PC-9 (cell line): ENCODE measurements around the gene PTPRA. TPM values are rescaled to one million over a fixed set of nuclear protein-coding genes. Genes with fewer than 3 reads are reported as not detected.

ENCODE experiments used
- BruUV-seq: library from RNA; stranded (reverse); fragments of 400-500 nt; replicated peaks from 2 replicates; lab custom pipeline; 2021; lab: Mats Ljungman, UMichigan
- CTCF ChIA-PET: fragments of 300-600 bp; sonication (Branson Sonifier 250); formaldehyde crosslinking; loops from one replicate; lab custom pipeline; 2022; ENCODE audit warnings: antibody characterized with exemption; lab: Charles Lee
- POLR2A ChIA-PET: fragments of 300-600 bp; sonication (Branson Sonifier 250); formaldehyde crosslinking; loops from one replicate; lab custom pipeline; 2022; ENCODE audit warnings: antibody characterized with exemption; ENCODE audit not compliant: unreplicated experiment; lab: Charles Lee
- DNase-seq, 2 experiments: peaks; one replicate each; pipeline versions ENCODE4 v3.0.0 to v3.0.0-alpha.2; 2015 to 2022; ENCODE audit warnings: mixed read lengths in 1 of 2
- H2AFZ ChIP-seq: fragments of 200-600 bp; sonication (generic); 2 replicates; pipeline ENCODE4 v1.8.1; 2017; ENCODE audit warnings: antibody characterized with exemption
- H3F3A ChIP-seq: fragments of 200-600 bp; sonication (generic); 2 replicates; pipeline ENCODE4 v1.8.1; 2017; ENCODE audit warnings: antibody characterized with exemption, mild to moderate bottlenecking, low read depth; ENCODE audit not compliant: insufficient read depth
- H3K27ac ChIP-seq: fragments of 200-600 bp; sonication (generic); 2 replicates; pipeline ENCODE4 v1.6.1; 2016; ENCODE audit warnings: mixed run types
- H3K27me3 ChIP-seq: fragments of 200-600 bp; sonication (generic); 2 replicates; pipeline ENCODE4 v1.6.1; 2016; ENCODE audit warnings: low read depth, mixed run types; ENCODE audit not compliant: insufficient read depth
- H3K36me3 ChIP-seq: fragments of 200-600 bp; sonication (generic); 2 replicates; pipeline ENCODE4 v1.6.1; 2016; ENCODE audit warnings: low read depth, mixed run types
- H3K4me1 ChIP-seq: fragments of 200-600 bp; sonication (generic); replicated peaks from 2 replicates; pipeline ENCODE4 v1.6.1; 2016; ENCODE audit warnings: mixed run types; ENCODE audit not compliant: insufficient read depth
- H3K4me2 ChIP-seq: fragments of 200-600 bp; sonication (generic); 2 replicates; pipeline ENCODE4 v1.6.1; 2017; ENCODE audit warnings: mixed run types
- H3K4me3 ChIP-seq: fragments of 200-600 bp; sonication (generic); 2 replicates; pipeline ENCODE4 v1.6.1; 2016; ENCODE audit warnings: mixed run types
- H3K79me2 ChIP-seq: fragments of 200-600 bp; sonication (generic); 2 replicates; pipeline ENCODE4 v1.6.1; 2017; ENCODE audit warnings: low read depth, mixed run types
- H3K9me2 ChIP-seq: fragments of 200-600 bp; sonication (generic); 2 replicates; pipeline ENCODE4 v1.8.1; 2017; ENCODE audit warnings: mild to moderate bottlenecking; ENCODE audit not compliant: insufficient read depth
- H3K9me3 ChIP-seq: fragments of 200-600 bp; sonication (generic); 2 replicates; pipeline ENCODE4 v1.8.1; 2016; ENCODE audit warnings: low read depth; ENCODE audit not compliant: insufficient read depth
- H4K20me1 ChIP-seq: fragments of 200-600 bp; sonication (generic); 2 replicates; pipeline ENCODE4 v1.8.1; 2017; ENCODE audit not compliant: insufficient read depth
- CTCF ChIP-seq: fragments of 200-600 bp; sonication (generic); conservative IDR thresholded peaks from 2 replicates; pipeline ENCODE4 v1.6.1; 2017; ENCODE audit warnings: mixed run types, antibody characterized with exemption, mild to moderate bottlenecking, moderate library complexity
- EZH2 ChIP-seq: fragments of 200-600 bp; sonication (generic); IDR thresholded peaks from 2 replicates; pipeline ENCODE4 v1.8.0; 2017; ENCODE audit warnings: antibody characterized with exemption, low read depth
- intact Hi-C: fragments of 100-400 bp; cut with micrococcal nuclease; formaldehyde crosslinking; loops from one replicate; pipeline ENCODE4 v1.10.0; 2022; ENCODE audit not compliant: unreplicated experiment
- total RNA-seq: library from RNA; stranded (reverse); gene quantifications from 2 replicates; pipeline ENCODE4 v1.2.3, GENCODE V29; 2021

Gene PTPRA
- total RNA-seq, 1 experiment from 2014 or later, result 48.8 TPM

GRCh38 chr20:3077618-3078134, 204.4 kb downstream of the PTPRA start:
- peaks cover 35% of the 10 kb centered on the region for H3K4me1 ChIP-seq
- H2AFZ ChIP-seq, result no peak overlapping the region
- no peaks in the 10 kb centered on the region for H3K9me2 ChIP-seq
- ChIA-PET POLR2A (interaction anchor here (0.6 kb wide), 1 partner anchor 26 kb away, joined by 4 read pairs; no protein-coding TSS in a partner anchor), CTCF (no interaction called here)
- no peaks in the 10 kb centered on the region for H3K36me3 ChIP-seq
- peaks cover 13% of the 10 kb centered on the region; the same call in 1 of the 2 replicates for H3F3A ChIP-seq
- H3K27me3 ChIP-seq, result no peaks in the 10 kb centered on the region
- DNase-seq, result no peak
- no peaks in the 10 kb centered on the region for H3K9me3 ChIP-seq
- TF ChIP-seq EZH2, result no peak
- no peak for TF ChIP-seq CTCF
- intact Hi-C loops, result loop anchor here (1.0 kb wide), 1 partner anchor 23 kb away; no protein-coding TSS in a partner anchor
- H3K79me2 ChIP-seq, result no peaks in the 10 kb centered on the region
- H3K4me3 ChIP-seq, result no peak overlapping the region
- H3K27ac ChIP-seq, result no peak overlapping the region
- no TSS peak for BruUV-seq
- no peaks in the 10 kb centered on the region for H4K20me1 ChIP-seq
- no peak overlapping the region for H3K4me2 ChIP-seq

- DNase-seq, result peak; percentile 54 to 71
- Histone ChIP-seq H4K20me1 (no peaks in the 10 kb centered on the region), H3K79me2 (no peaks in the 10 kb centered on the region), H3K9me2 (no peaks in the 10 kb centered on the region), H3K4me3 (no peak overlapping the region), H2AFZ (0 out of 2 replicates have a peak overlapping the region, but pooled peaks have one; percentile 27), H3K36me3 (no peaks in the 10 kb centered on the region), H3K4me1 (peaks cover 12% of the 10 kb centered on the region), H3K9me3 (no peaks in the 10 kb centered on the region), H3K27me3 (no peaks in the 10 kb centered on the region), H3K27ac (no peak overlapping the region), H3F3A (no peaks in the 10 kb centered on the region; the same call in 1 of the 2 replicates), H3K4me2 (peak overlapping the region; percentile 42)
- intact Hi-C loops, result no loop called here
- ChIA-PET CTCF (no interaction called here), POLR2A (no interaction called here)
- no peak for TF ChIP-seq CTCF
- TF ChIP-seq EZH2, result no peak
- BruUV-seq, result no TSS peak
These were observed 207.7 kb downstream of the PTPRA start for GRCh38 chr20:3080939-3081388.

- intact Hi-C loops, result no loop called here
- TF ChIP-seq CTCF, result no peak
- TF ChIP-seq EZH2, result no peak
- ChIA-PET POLR2A (no interaction called here), CTCF (no interaction called here)
- BruUV-seq, result no TSS peak
- no peak overlapping the region for H3K4me2 ChIP-seq
- no peaks in the 10 kb centered on the region for H3K27me3 ChIP-seq
- H3K9me2 ChIP-seq, result no peaks in the 10 kb centered on the region
- H3K36me3 ChIP-seq, result no peaks in the 10 kb centered on the region
- H4K20me1 ChIP-seq, result no peaks in the 10 kb centered on the region
- DNase-seq, result no peak
- H2AFZ ChIP-seq, result no peak overlapping the region
- no peaks in the 10 kb centered on the region; the same call in 1 of the 2 replicates for H3F3A ChIP-seq
- no peak overlapping the region for H3K4me3 ChIP-seq
- H3K4me1 ChIP-seq, result peaks cover 12% of the 10 kb centered on the region
- no peaks in the 10 kb centered on the region for H3K79me2 ChIP-seq
- no peak overlapping the region for H3K27ac ChIP-seq
- no peaks in the 10 kb centered on the region for H3K9me3 ChIP-seq
These were observed 208.4 kb downstream of the PTPRA start for GRCh38 chr20:3081641-3082040.
